ENCODE data around the gene RGL4. TPM values are rescaled to one million over a fixed set of nuclear protein-coding genes. Genes with fewer than 3 reads are reported as not detected.
"Not testable (repeated sequence)": the region's sequence is repeated elsewhere in the genome, so short reads cannot be mapped to it uniquely, and the experiment has no call there.

RGL4 gene
- not detected in 2 replicates for total RNA-seq (2014; rRNA removed; shearing (Covaris generic))

GRCh38 chr22:23690713-23691112 is at the start of gene RGL4:
TSS of gene RGL4 (plus strand) at chr22:23691013. CDS start at chr22:23692031, 1,018 bp downstream.
- no peak within 1 kb of the TSS for H3K4me3 ChIP-seq (ENCODE audit: insufficient read depth, low read depth, low read length)
- H3K27me3 ChIP-seq (ENCODE audit: control insufficient read depth, insufficient read depth, low read length), result no peaks in the 10 kb centered on the region
- peaks cover 6% of the 10 kb centered on the region for H3K36me3 ChIP-seq (replicated peaks; ENCODE audit: control insufficient read depth, insufficient read depth, low read length)
- no peak for DNase-seq

- H3K27me3 ChIP-seq (ENCODE audit: control insufficient read depth, insufficient read depth, low read length); H3K4me3 ChIP-seq (ENCODE audit: insufficient read depth, low read depth, low read length); H3K36me3 ChIP-seq (replicated peaks; ENCODE audit: control insufficient read depth, insufficient read depth, low read length); DNase-seq: not testable (repeated sequence)
Measured at GRCh38 chr22:23646526-23646925, 44.3 kb upstream of the RGL4 start.

GRCh38 chr22:23649071-23649501 is 41.7 kb upstream of the RGL4 start:
- Histone ChIP-seq H3K36me3 (replicated peaks; ENCODE audit: control insufficient read depth, insufficient read depth, low read length) (no peaks in the 10 kb centered on the region), H3K4me3 (ENCODE audit: insufficient read depth, low read depth, low read length) (no peak overlapping the region), H3K27me3 (ENCODE audit: control insufficient read depth, insufficient read depth, low read length) (no peaks in the 10 kb centered on the region)
- no peak for DNase-seq

GRCh38 chr22:23651676-23652075 is 39.1 kb upstream of the RGL4 start:
- no peak overlapping the region for H3K4me3 ChIP-seq (ENCODE audit: insufficient read depth, low read depth, low read length)
- H3K36me3 ChIP-seq (replicated peaks; ENCODE audit: control insufficient read depth, insufficient read depth, low read length), result no peaks in the 10 kb centered on the region
- no peaks in the 10 kb centered on the region for H3K27me3 ChIP-seq (ENCODE audit: control insufficient read depth, insufficient read depth, low read length)
- DNase-seq, result no peak

- no peaks in the 10 kb centered on the region for H3K27me3 ChIP-seq (ENCODE audit: control insufficient read depth, insufficient read depth, low read length)
- no peak for DNase-seq
- no peaks in the 10 kb centered on the region for H3K36me3 ChIP-seq (replicated peaks; ENCODE audit: control insufficient read depth, insufficient read depth, low read length)
- no peak overlapping the region for H3K4me3 ChIP-seq (ENCODE audit: insufficient read depth, low read depth, low read length)
Measured at GRCh38 chr22:23652286-23652685, 38.5 kb upstream of the RGL4 start.

GRCh38 chr22:23652711-23653110 is 38.1 kb upstream of the RGL4 start:
- Histone ChIP-seq H3K27me3 (ENCODE audit: control insufficient read depth, insufficient read depth, low read length) (no peaks in the 10 kb centered on the region), H3K36me3 (replicated peaks; ENCODE audit: control insufficient read depth, insufficient read depth, low read length) (no peaks in the 10 kb centered on the region), H3K4me3 (ENCODE audit: insufficient read depth, low read depth, low read length) (no peak overlapping the region)
- no peak for DNase-seq

- no peaks in the 10 kb centered on the region for H3K27me3 ChIP-seq (ENCODE audit: control insufficient read depth, insufficient read depth, low read length)
- peaks cover 2% of the 10 kb centered on the region for H3K36me3 ChIP-seq (replicated peaks; ENCODE audit: control insufficient read depth, insufficient read depth, low read length)
- DNase-seq, result no peak
- no peak overlapping the region for H3K4me3 ChIP-seq (ENCODE audit: insufficient read depth, low read depth, low read length)
Measured at GRCh38 chr22:23655891-23656475, 34.8 kb upstream of the RGL4 start.

- Histone ChIP-seq H3K4me3 (ENCODE audit: insufficient read depth, low read depth, low read length) (no peak overlapping the region), H3K36me3 (replicated peaks; ENCODE audit: control insufficient read depth, insufficient read depth, low read length) (peaks cover 3% of the 10 kb centered on the region), H3K27me3 (ENCODE audit: control insufficient read depth, insufficient read depth, low read length) (no peaks in the 10 kb centered on the region)
- no peak for DNase-seq
Measured at GRCh38 chr22:23657727-23658126, 33.1 kb upstream of the RGL4 start.

GRCh38 chr22:23660381-23660780 is 30.4 kb upstream of the RGL4 start:
- H3K27me3 ChIP-seq (ENCODE audit: control insufficient read depth, insufficient read depth, low read length); DNase-seq; H3K4me3 ChIP-seq (ENCODE audit: insufficient read depth, low read depth, low read length); H3K36me3 ChIP-seq (replicated peaks; ENCODE audit: control insufficient read depth, insufficient read depth, low read length): not testable (repeated sequence)

GRCh38 chr22:23670378-23671295 is 20.2 kb upstream of the RGL4 start:
- H3K27me3 ChIP-seq (ENCODE audit: control insufficient read depth, insufficient read depth, low read length), result no peaks in the 10 kb centered on the region
- no peaks in the 10 kb centered on the region for H3K36me3 ChIP-seq (replicated peaks; ENCODE audit: control insufficient read depth, insufficient read depth, low read length)
- DNase-seq, result no peak
- H3K4me3 ChIP-seq (ENCODE audit: insufficient read depth, low read depth, low read length), result no peak overlapping the region

- H3K4me3 ChIP-seq (ENCODE audit: insufficient read depth, low read depth, low read length); DNase-seq; H3K27me3 ChIP-seq (ENCODE audit: control insufficient read depth, insufficient read depth, low read length); H3K36me3 ChIP-seq (replicated peaks; ENCODE audit: control insufficient read depth, insufficient read depth, low read length): not testable (repeated sequence)
Measured at GRCh38 chr22:23671387-23671786, 19.4 kb upstream of the RGL4 start.

GRCh38 chr22:23672307-23673049 is 18.3 kb upstream of the RGL4 start:
- not testable (repeated sequence) for H3K27me3 ChIP-seq (ENCODE audit: control insufficient read depth, insufficient read depth, low read length); H3K36me3 ChIP-seq (replicated peaks; ENCODE audit: control insufficient read depth, insufficient read depth, low read length); H3K4me3 ChIP-seq (ENCODE audit: insufficient read depth, low read depth, low read length); DNase-seq

GRCh38 chr22:23673050-23673620 is 17.7 kb upstream of the RGL4 start:
- Histone ChIP-seq H3K27me3 (ENCODE audit: control insufficient read depth, insufficient read depth, low read length) (no peaks in the 10 kb centered on the region), H3K4me3 (ENCODE audit: insufficient read depth, low read depth, low read length) (no peak overlapping the region), H3K36me3 (replicated peaks; ENCODE audit: control insufficient read depth, insufficient read depth, low read length) (no peaks in the 10 kb centered on the region)
- no peak for DNase-seq

GRCh38 chr22:23673826-23674690 is 16.8 kb upstream of the RGL4 start:
- DNase-seq, result peak; percentile 74
- Histone ChIP-seq H3K27me3 (ENCODE audit: control insufficient read depth, insufficient read depth, low read length) (no peaks in the 10 kb centered on the region), H3K36me3 (replicated peaks; ENCODE audit: control insufficient read depth, insufficient read depth, low read length) (no peaks in the 10 kb centered on the region), H3K4me3 (ENCODE audit: insufficient read depth, low read depth, low read length) (no peak overlapping the region)

Data from H7 (cell line).